ENCODE data around the gene NUP153.
"Not testable (repeated sequence)": the region's sequence is repeated elsewhere in the genome, so short reads cannot be mapped to it uniquely, and the experiment has no call there.

NUP153 gene

GRCh38 chr6:17712576-17712975, 5.9 kb upstream of the NUP153 start:
- DNase-seq = no peak

- no peak for DNase-seq
These were observed 3.6 kb upstream of the NUP153 start for GRCh38 chr6:17710331-17710730.

- no peak for DNase-seq
These were observed 2.8 kb upstream of the NUP153 start for GRCh38 chr6:17709476-17709875.

GRCh38 chr6:17708035-17708434, 1.3 kb upstream of the NUP153 start:
- not testable (repeated sequence) for DNase-seq

- DNase-seq = no peak
These were observed 586 bp upstream of the NUP153 start for GRCh38 chr6:17707371-17707651.

DNA sequence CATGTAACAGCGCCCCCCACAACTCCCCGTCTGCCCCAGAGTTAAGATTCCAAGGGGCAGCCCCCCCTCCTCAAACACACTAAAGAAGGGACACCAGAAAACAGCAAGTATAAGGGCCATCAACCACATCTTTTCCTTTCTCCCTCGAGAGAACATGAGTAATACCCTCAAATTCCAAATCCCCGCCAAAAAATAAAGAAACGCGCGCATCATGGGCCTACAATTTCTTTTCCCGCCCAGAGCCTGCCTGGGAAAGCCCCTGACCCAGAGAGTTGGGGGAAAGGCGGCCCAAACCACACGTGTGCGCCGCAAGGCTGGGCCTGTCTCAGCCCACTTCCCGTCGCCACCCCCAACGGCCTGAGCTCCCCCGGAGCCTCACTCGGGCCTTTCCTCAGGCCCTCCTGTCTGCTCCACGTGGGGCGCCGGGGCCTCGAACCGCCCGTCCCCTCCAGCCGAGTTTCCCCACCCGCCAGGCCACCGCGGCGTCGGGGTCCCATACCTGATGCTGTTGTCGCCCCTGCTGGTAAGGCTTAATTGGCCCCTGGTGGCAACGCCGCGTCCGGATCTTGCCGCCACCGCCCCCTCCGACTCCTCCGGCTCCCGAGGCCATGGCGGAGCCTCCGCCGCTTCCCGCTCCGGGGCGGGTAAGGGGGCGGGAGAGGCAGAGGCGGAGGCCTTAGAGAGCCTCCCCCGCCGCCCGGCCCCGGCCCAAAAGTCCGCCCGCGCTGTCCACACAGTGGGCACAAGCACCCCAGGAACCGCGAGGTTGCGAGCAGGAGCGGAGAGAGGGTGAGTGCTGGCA, 746 bp downstream of the NUP153 start:
- DNase-seq = peak; percentile 82

- DNase-seq = peak; percentile 77
These were observed 1.3 kb downstream of the NUP153 start for GRCh38 chr6:17705428-17705777.

- no peak for DNase-seq
These were observed 3.5 kb downstream of the NUP153 start for GRCh38 chr6:17703256-17703694.

- no peak for DNase-seq
These were observed 6.0 kb downstream of the NUP153 start for GRCh38 chr6:17700421-17701416.

GRCh38 chr6:17691925-17692538, 14.7 kb downstream of the NUP153 start:
- no peak for DNase-seq

GRCh38 chr6:17688481-17688880, 18.2 kb downstream of the NUP153 start:
- no peak for DNase-seq

- DNase-seq = no peak
These were observed 19.6 kb downstream of the NUP153 start for GRCh38 chr6:17687136-17687535.

GRCh38 chr6:17684134-17684533, 22.6 kb downstream of the NUP153 start:
- no peak for DNase-seq

DNA sequence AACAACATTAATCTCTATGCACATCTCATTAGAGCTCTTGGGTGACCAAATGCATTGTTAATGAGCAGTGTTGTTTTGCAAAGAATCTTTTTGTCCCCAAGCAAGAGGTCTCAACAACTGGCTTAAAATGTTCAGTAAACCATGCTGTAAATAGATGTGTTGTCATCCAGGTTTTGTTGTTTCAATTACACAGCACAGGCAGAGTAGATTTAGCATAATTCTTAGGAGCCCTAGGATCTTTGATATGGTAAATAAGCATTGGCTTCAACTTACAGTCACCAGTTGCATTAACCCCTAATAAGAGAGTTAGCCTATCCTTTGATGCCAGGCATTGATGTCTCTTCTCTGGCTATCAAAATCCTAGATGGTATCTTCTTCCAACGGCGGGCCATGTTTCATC, 23.3 kb downstream of the NUP153 start:
- no peak for DNase-seq

GRCh38 chr6:17679726-17680125, 27.0 kb downstream of the NUP153 start:
- DNase-seq = no peak

GRCh38 chr6:17677602-17678001, 29.1 kb downstream of the NUP153 start:
- no peak for DNase-seq

DNA sequence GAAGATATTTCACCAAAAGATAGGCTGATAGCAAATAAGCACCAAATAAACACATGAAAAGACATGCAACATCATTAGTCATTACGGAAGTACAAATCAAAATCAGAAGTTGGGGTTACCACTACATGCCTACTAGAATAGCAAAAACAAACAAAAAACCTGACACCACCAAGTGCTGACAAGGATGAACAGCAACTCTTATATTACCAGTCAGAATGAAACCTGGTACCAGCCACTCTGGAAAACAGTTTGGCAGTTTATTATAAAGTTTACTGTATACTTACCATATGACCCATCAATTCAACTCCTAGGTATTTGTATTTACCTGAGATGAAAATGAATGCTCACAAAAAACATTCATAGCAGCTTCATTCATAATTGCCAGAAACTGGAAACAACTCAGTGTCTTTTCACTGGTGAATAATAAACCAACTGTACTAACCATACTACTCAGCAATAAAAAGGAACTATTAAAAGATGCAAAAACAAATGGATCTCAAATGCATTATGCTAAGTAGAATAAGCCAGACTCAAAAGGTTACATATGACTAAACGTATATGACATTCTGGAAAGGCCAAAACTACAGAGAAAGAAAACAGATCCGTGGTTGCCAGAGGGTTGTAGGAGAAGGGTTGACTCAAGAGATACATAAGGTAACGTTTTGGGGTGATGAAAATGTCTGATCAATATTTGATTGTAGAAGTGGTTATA, 33.0 kb downstream of the NUP153 start:
- DNase-seq = no peak

- no peak for DNase-seq
These were observed 34.5 kb downstream of the NUP153 start for GRCh38 chr6:17672064-17672718.

- DNase-seq = no peak
These were observed 40.1 kb downstream of the NUP153 start for GRCh38 chr6:17666646-17667045.

DNA sequence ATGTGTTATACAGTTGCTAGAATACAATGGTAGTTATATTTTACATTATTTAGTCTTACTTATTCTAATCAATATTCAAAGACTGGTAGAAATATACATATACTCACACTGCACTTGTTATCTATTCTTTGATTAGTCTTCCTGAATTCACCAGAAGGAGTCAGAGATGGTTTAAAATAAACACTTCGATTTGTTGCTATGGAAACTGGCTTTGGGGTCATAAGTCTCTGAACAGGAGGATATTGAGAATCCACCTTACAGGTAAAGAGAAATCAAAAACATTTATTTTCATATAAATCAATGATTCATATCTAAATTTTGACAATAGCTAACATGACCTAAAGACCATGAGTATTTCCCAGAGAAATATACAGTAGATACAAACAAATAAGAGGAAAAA, 41.6 kb downstream of the NUP153 start:
- no peak for DNase-seq

GRCh38 chr6:17663226-17663625, 43.5 kb downstream of the NUP153 start:
- DNase-seq = no peak

DNA sequence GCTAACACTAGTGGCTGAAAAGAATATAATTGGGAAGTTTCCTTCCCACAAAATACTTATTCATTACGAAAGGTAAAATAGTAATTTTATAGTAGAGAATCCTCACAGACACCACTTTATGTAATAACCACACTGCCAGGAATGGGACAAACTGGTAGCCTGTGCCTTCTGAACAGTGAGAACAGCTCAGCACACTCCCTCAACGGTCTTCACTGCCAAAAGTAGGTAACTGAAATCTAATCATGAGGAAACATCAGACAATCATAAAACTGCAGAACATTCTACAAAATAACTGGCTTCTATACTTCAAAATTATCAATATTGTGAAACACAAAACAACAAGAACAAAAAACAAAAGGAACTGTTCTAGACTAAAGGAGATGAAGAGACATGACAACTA, 44.1 kb downstream of the NUP153 start:
- no peak for DNase-seq

All from left hindlimb (tissue), 1 donor.